DOHH2 (cell line): ENCODE results near the gene IPCEF1.
"Not testable (repeated sequence)": the region's sequence is repeated elsewhere in the genome, so short reads cannot be mapped to it uniquely, and the experiment has no call there.

ENCODE experiments used
- H3F3A ChIP-seq: fragments of 200-600 bp; sonication (generic), shearing (Covaris generic); 2 replicates; pipeline ENCODE4 v1.6.0; 2016; ENCODE audit warnings: antibody characterized with exemption, mild to moderate bottlenecking; ENCODE audit not compliant: control insufficient read depth, insufficient read depth
- H3K27ac ChIP-seq: fragments of 200-600 bp; sonication (generic); 2 replicates; pipeline ENCODE4 v1.5.1; 2014; ENCODE audit warnings: low read depth, mild to moderate bottlenecking, low read length, moderate library complexity
- H3K27me3 ChIP-seq: fragments of 200-600 bp; sonication (generic); 2 replicates; pipeline ENCODE4 v1.6.1; 2014; ENCODE audit warnings: mild to moderate bottlenecking, low read length, mixed read lengths; ENCODE audit not compliant: control insufficient read depth
- H3K36me3 ChIP-seq: fragments of 200-600 bp; sonication (generic); 2 replicates; pipeline ENCODE4 v1.6.1; 2014; ENCODE audit warnings: mild to moderate bottlenecking, low read length, moderate library complexity, mixed read lengths; ENCODE audit not compliant: control insufficient read depth
- H3K4me1 ChIP-seq: fragments of 200-600 bp; sonication (generic); 2 replicates; pipeline ENCODE4 v1.6.1; 2014; ENCODE audit warnings: mild to moderate bottlenecking, low read length, mixed read lengths; ENCODE audit not compliant: control insufficient read depth
- H3K4me2 ChIP-seq: fragments of 200-600 bp; sonication (generic); 2 replicates; pipeline ENCODE4 v1.6.0; 2014; ENCODE audit warnings: mild to moderate bottlenecking, low read length, moderate library complexity
- H3K4me3 ChIP-seq: fragments of 200-600 bp; sonication (generic); 2 replicates; pipeline ENCODE4 v1.5.1; 2014; ENCODE audit warnings: mild to moderate bottlenecking, low read length, mixed read lengths
- H3K79me2 ChIP-seq: fragments of 200-600 bp; sonication (generic); 2 replicates; pipeline ENCODE4 v1.6.1; 2014; ENCODE audit warnings: mild to moderate bottlenecking, low read length, mixed read lengths; ENCODE audit not compliant: control insufficient read depth
- H3K9me2 ChIP-seq: fragments of 200-600 bp; sonication (generic); replicated peaks from 2 replicates; pipeline ENCODE4 v1.6.1; 2014; ENCODE audit warnings: mild to moderate bottlenecking, low read length, mixed read lengths; ENCODE audit not compliant: control insufficient read depth
- H3K9me3 ChIP-seq: fragments of 200-600 bp; sonication (generic); 2 replicates; pipeline ENCODE4 v1.6.1; 2014; ENCODE audit warnings: antibody characterized with exemption, low read length, mixed read lengths; ENCODE audit not compliant: control insufficient read depth, insufficient read depth
- H4K20me1 ChIP-seq: fragments of 200-600 bp; sonication (generic); 2 replicates; pipeline ENCODE4 v1.6.0; 2014; ENCODE audit warnings: low read depth, mild to moderate bottlenecking, antibody characterized with exemption, low read length, moderate library complexity; ENCODE audit not compliant: control insufficient read depth, insufficient read depth
- EZH2phosphoT487 ChIP-seq: fragments of 200-600 bp; sonication (generic); IDR thresholded peaks from 2 replicates; pipeline ENCODE4 v1.6.1; 2017; ENCODE audit warnings: borderline replicate concordance, mild to moderate bottlenecking, antibody characterized with exemption, low read length, moderate library complexity, mixed read lengths
- TF ChIP-seq, protein P1 (sequence below): fragments of 200-600 bp; sonication (generic); IDR thresholded peaks from one replicate; pipeline ENCODE4 v1.5.1; 2014; ENCODE audit warnings: antibody characterized with exemption, mild to moderate bottlenecking, low read depth, low read length; ENCODE audit not compliant: poor library complexity, severe bottlenecking

The IPCEF1 gene

GRCh38 chr6:154316131-154316530 is 40.5 kb downstream of the IPCEF1 start:
- Histone ChIP-seq H3K27ac (no peak overlapping the region), H3K9me3 (no peaks in the 10 kb centered on the region), H3K79me2 (no peaks in the 10 kb centered on the region), H3K9me2 (no peaks in the 10 kb centered on the region), H3K4me3 (no peak overlapping the region), H3F3A (no peaks in the 10 kb centered on the region), H3K27me3 (no peaks in the 10 kb centered on the region), H4K20me1 (no peaks in the 10 kb centered on the region), H3K4me1 (no peaks in the 10 kb centered on the region), H3K36me3 (no peaks in the 10 kb centered on the region), H3K4me2 (no peak overlapping the region)
- TF ChIP-seq, protein P1, sequence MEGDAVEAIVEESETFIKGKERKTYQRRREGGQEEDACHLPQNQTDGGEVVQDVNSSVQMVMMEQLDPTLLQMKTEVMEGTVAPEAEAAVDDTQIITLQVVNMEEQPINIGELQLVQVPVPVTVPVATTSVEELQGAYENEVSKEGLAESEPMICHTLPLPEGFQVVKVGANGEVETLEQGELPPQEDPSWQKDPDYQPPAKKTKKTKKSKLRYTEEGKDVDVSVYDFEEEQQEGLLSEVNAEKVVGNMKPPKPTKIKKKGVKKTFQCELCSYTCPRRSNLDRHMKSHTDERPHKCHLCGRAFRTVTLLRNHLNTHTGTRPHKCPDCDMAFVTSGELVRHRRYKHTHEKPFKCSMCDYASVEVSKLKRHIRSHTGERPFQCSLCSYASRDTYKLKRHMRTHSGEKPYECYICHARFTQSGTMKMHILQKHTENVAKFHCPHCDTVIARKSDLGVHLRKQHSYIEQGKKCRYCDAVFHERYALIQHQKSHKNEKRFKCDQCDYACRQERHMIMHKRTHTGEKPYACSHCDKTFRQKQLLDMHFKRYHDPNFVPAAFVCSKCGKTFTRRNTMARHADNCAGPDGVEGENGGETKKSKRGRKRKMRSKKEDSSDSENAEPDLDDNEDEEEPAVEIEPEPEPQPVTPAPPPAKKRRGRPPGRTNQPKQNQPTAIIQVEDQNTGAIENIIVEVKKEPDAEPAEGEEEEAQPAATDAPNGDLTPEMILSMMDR: no peak
- no peak for TF ChIP-seq EZH2phosphoT487

DNA sequence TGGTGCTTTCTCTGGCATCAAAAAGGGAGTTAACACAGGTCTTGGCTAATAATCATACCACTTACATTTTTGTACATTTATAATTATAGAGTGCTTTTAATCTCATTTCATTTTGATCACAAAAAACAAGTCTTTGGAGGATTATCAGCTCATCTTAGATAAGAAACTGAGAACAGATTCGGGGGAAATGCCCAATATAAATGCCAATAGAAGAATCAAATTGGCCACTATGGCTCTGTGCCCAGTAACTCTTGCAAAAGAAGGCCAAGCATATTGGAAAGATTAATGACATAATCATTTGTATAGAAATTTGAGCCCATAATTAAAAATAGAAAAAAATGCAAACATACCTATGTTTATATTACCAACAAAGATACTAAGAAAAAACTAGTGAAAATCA is 42.5 kb downstream of the IPCEF1 start:
- H3K4me2 ChIP-seq: no peak overlapping the region
- H3K36me3 ChIP-seq: no peaks in the 10 kb centered on the region
- no peaks in the 10 kb centered on the region for H3K27me3 ChIP-seq
- H3K9me3 ChIP-seq: no peaks in the 10 kb centered on the region
- H3K4me1 ChIP-seq: no peaks in the 10 kb centered on the region
- no peak overlapping the region for H3K4me3 ChIP-seq
- no peaks in the 10 kb centered on the region for H3K9me2 ChIP-seq
- no peak overlapping the region for H3K27ac ChIP-seq
- TF ChIP-seq, protein P1: no peak
- no peak for TF ChIP-seq EZH2phosphoT487
- H3F3A ChIP-seq: no peaks in the 10 kb centered on the region
- no peaks in the 10 kb centered on the region for H4K20me1 ChIP-seq
- H3K79me2 ChIP-seq: no peaks in the 10 kb centered on the region

DNA sequence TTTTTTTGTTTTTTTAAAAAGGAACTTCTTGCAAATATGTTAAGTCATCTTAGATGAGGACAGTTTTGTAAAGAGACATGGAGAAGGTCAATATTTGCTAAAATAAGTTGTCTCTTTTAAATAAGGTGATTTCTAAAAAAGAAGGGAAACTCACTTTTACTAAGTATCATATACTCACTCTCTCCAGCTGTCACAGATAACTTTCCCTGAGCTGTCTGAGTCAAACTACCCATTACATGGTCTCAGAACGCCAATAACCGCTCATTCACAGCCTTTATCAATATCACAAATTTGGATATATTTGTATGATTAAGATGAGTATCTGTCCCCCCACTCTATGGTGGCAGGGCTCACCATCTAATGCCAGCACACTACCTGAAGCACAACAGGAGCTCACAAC is 47.6 kb downstream of the IPCEF1 start:
- no peaks in the 10 kb centered on the region for H3F3A ChIP-seq
- no peaks in the 10 kb centered on the region for H3K79me2 ChIP-seq
- no peaks in the 10 kb centered on the region for H3K9me3 ChIP-seq
- H3K4me2 ChIP-seq: no peak overlapping the region
- H3K27me3 ChIP-seq: no peaks in the 10 kb centered on the region
- no peaks in the 10 kb centered on the region for H3K4me1 ChIP-seq
- H3K36me3 ChIP-seq: no peaks in the 10 kb centered on the region
- no peaks in the 10 kb centered on the region for H4K20me1 ChIP-seq
- H3K4me3 ChIP-seq: no peak overlapping the region
- no peak overlapping the region for H3K27ac ChIP-seq
- no peaks in the 10 kb centered on the region for H3K9me2 ChIP-seq
- no peak for TF ChIP-seq EZH2phosphoT487
- TF ChIP-seq, protein P1: no peak

GRCh38 chr6:154307696-154308425 is 48.7 kb downstream of the IPCEF1 start:
- Histone ChIP-seq H3K4me1 (peaks cover 9% of the 10 kb centered on the region), H3K27ac (no peak overlapping the region), H3K9me2 (no peaks in the 10 kb centered on the region), H4K20me1 (no peaks in the 10 kb centered on the region), H3K36me3 (no peaks in the 10 kb centered on the region), H3K4me3 (no peak overlapping the region), H3K4me2 (no peak overlapping the region), H3F3A (no peaks in the 10 kb centered on the region), H3K79me2 (no peaks in the 10 kb centered on the region), H3K9me3 (no peaks in the 10 kb centered on the region), H3K27me3 (no peaks in the 10 kb centered on the region)
- TF ChIP-seq EZH2phosphoT487: no peak
- TF ChIP-seq, protein P1: no peak

- not testable (repeated sequence) for H3K27ac ChIP-seq, H3K9me3 ChIP-seq, H4K20me1 ChIP-seq, H3K27me3 ChIP-seq, H3F3A ChIP-seq, H3K79me2 ChIP-seq, H3K9me2 ChIP-seq, H3K36me3 ChIP-seq, H3K4me3 ChIP-seq, H3K4me2 ChIP-seq
- peaks cover 16% of the 10 kb centered on the region for H3K4me1 ChIP-seq
Measured at GRCh38 chr6:154307147-154307546, 49.5 kb downstream of the IPCEF1 start.
